ENCODE data around the gene CAPZA2. TPM values are rescaled to one million over a fixed set of nuclear protein-coding genes. Genes with fewer than 3 reads are reported as not detected.

The CAPZA2 gene
- total RNA-seq, 4 donors from 2014 or later, result 115 to 152 (median 125) TPM

DNA sequence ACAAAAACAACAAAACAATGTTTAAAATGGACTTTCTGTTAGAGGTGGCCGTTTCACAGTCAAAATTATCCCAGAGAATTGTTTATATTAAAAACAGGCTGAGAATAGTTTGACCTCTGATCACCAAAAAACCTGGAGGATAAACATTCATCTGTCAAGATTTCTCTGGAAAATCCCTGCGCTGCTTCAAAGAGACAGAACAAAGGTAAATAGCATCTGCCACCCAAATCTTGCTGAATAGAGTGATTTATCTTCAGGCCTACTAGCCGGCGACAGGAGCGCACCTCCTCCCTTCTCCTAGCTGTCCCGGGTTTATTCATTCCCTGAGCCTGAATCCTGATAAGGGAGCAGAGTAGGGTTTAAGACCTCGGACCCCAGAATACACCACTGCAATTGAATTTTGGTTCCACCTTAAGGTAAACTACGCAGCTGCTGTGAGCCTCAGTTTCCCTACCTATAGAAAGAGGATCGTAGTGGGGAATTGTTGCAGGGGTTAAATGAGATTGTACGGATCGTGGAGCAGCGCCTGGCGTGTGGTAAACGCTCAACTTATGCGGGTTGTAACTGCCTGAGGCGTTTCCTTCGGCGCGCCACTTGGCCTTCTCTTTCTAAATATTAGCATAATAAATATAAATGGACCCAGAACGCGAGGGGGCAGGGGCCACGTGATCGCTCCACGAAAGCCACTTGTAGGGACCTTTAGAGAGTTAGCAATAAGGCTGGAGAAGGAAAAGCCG, 90.4 kb downstream of the CAPZA2 start:
- ATAC-seq (ENCODE audit: low FRiP score) (peak; percentile 22), DNase-seq (ENCODE audit: low spot score) (no peak)
- TF ChIP-seq, protein P1, sequence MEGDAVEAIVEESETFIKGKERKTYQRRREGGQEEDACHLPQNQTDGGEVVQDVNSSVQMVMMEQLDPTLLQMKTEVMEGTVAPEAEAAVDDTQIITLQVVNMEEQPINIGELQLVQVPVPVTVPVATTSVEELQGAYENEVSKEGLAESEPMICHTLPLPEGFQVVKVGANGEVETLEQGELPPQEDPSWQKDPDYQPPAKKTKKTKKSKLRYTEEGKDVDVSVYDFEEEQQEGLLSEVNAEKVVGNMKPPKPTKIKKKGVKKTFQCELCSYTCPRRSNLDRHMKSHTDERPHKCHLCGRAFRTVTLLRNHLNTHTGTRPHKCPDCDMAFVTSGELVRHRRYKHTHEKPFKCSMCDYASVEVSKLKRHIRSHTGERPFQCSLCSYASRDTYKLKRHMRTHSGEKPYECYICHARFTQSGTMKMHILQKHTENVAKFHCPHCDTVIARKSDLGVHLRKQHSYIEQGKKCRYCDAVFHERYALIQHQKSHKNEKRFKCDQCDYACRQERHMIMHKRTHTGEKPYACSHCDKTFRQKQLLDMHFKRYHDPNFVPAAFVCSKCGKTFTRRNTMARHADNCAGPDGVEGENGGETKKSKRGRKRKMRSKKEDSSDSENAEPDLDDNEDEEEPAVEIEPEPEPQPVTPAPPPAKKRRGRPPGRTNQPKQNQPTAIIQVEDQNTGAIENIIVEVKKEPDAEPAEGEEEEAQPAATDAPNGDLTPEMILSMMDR (IDR thresholded peaks at IDR 0.05), result no peak

DNA sequence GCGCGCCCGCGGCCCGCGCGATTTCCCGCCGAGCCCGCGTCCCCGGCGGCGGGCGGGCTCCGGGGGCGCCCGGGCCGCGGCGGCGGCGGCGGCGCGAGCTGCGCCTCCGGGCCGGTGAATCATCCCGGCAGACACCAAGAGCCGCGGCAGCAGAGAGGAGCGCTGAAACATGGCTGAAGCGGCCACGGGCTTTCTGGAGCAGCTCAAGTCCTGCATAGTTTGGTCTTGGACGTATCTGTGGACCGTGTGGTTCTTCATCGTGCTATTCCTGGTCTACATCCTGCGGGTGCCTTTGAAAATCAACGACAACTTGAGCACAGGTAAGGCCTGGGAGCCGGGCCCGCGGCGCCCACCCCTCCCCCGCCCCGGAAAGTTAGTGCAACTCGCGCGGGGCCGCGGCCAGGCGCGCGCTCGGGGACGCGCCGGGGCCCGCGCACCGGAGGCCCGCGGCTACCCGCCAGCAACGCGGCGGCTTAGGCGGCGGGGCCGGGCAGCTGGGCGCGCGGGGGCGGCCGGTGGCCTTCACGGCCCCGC, 91.1 kb downstream of the CAPZA2 start, which contains the start of gene ST7:
TSS of gene ST7 (plus strand) at position 130 of the 534 bp plus-strand sequence. CDS start at position 170, 40 bp downstream.
- TF ChIP-seq, protein P1 (IDR thresholded peaks at IDR 0.05), result no peak
- DNase-seq (ENCODE audit: low spot score), result no peak
- peak; percentile 82 for ATAC-seq (ENCODE audit: low FRiP score)

DNA sequence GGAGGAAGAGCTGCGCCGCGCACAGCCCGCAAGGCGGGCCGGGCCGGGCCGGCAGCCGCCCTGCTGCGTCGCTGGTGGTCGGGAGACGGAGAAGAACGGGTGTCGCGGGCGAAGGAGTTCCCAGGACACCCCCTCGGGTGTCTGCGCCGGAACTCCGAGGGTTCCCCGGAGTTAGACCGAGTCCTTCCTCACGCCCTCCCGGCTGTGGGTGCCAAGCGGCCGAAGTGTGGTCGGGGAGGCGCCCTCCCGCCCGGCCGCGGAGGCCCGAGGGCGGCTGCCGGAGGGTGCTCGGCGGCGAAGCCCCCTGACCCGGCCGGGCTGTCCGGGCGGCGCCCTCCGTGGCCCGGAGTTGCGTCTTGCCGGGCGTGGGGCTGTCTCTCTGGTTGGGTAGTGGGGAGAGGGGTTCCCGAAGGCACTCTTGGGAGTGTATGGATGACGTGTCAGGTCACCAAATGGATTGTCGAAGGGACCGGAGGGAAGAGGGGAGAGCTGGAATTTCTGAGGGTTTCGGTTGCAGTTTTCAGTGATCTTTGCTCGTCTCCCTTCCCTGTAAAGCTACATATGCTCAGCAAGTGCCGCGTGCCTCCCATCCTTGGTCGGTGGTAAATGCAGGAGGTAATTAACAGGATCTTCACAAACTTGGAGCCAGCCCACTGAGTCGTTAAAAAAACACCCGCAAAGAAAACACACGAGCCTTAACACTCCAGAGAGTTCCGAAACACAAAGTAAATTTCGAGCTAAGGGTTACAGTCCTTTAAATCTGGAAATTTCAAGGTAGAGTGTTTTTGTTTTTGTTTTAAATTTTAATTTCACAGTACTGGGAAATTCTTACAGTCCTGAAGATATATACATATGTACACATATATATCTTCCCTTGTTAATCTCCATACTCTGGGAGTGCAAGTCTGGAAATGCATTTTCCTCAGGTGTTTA, 91.8 kb downstream of the CAPZA2 start:
- DNase-seq (ENCODE audit: low spot score) (no peak), ATAC-seq (ENCODE audit: low FRiP score) (peak; percentile 74)

DNA sequence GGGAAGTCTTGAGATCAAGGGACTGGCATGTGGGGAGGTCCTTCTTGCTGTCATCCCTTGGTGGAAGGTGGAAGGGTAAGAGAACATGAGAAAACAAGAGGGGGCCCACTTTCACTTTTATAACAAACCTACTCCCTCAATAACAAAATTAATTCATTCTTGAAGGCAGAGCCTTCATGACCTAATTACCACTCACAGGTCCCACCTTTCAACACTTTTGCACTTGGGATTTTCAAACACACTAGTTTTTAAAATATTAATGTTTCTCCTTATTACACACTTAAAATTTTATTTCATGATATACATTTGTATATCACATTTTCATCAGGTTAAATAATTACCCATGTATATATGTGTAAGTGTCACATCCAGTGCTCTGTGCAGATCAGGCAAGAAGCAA, 93.0 kb downstream of the CAPZA2 start:
- ATAC-seq (ENCODE audit: low FRiP score), result no peak
- TF ChIP-seq, protein P1 (IDR thresholded peaks at IDR 0.05), result no peak
- DNase-seq (ENCODE audit: low spot score), result no peak

More for the DNA sequence above, 91.8 kb downstream of the CAPZA2 start:
- TF ChIP-seq, protein P1 (IDR thresholded peaks at IDR 0.05), result no peak

DNA sequence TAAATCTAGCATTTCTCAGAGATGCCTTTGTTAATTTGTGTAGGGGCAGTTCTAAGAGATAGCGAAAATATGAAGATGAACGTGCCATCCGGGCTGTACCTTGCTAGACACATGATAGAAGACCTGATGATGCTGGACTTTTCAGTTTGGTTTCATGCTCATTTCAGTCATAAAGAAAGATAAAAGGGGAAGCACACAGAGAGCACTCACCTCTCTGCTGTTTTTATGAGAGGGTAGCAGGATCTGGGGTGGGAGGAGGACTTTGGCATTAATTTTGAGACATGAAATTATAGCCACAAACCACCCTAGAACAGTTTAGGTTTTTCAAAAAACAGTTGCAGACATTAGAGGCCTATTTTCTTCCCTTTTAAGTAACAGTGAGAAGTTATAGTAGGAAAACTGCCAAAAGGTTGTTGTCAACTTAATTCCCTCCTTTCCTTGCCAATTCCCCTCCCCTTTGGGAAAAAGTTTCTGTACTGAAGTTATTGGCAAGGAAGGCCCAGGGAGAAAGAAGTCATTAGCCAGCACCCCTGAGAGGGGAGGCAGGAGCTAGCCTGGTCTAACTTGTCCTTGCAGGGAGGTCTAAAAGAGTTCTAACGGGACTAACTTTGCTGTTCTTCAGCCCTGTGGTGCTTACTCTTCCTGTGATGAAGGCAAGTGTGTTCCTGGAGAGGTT, 93.6 kb downstream of the CAPZA2 start:
- TF ChIP-seq, protein P1 (IDR thresholded peaks at IDR 0.05), result no peak

DNA sequence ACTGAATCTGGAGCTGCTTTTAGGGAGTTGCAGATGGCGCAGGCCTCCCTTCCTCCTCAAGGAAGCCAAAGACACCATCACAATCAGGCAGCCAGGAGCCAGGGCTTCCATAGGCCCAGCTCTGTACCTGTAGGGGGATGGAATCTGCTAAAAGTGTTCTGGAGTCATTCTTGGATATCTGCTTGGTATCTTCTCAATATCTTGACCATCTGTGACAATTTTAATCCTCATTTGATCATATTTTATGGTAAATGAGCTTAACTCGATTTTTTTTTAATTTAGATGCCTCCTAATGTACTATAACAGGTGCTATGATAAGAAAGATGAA, 94.1 kb downstream of the CAPZA2 start:
- DNase-seq (ENCODE audit: low spot score), result no peak
- ATAC-seq (ENCODE audit: low FRiP score), result no peak
- TF ChIP-seq, protein P1 (IDR thresholded peaks at IDR 0.05), result no peak

More for the DNA sequence above, 93.6 kb downstream of the CAPZA2 start:
- no peak for ATAC-seq (ENCODE audit: low FRiP score)
- no peak for DNase-seq (ENCODE audit: low spot score)
